ENCODE measurements around the gene PPP4R4. TPM values are rescaled to one million over a fixed set of nuclear protein-coding genes. Genes with fewer than 3 reads are reported as not detected.

The PPP4R4 gene
- total RNA-seq, 1 experiment from 2014 or later = 5.5 TPM

DNA sequence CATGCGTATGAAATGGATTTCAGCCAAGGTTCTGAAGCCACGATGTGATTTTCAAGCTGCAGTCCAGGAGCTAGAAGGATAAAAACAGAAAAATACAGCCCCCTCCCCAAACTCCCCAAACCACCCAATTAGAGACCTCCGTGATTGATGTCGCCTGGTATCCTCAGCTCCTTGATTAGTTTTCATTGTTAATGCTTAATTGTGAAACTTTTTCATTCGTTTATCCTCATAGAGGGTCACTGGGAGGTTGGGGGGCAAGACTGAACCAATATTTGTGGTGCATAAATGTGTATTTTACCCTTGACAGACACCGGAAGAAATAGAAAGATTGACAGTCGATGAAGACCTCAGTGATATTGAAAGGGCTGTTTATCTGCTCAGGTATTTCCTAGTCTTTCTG is 1.6 kb downstream of the PPP4R4 start:
- Histone ChIP-seq H3K36me3 (ENCODE audit: control insufficient read depth in 1 of 2, insufficient read depth in 2 of 2, low read length in 2 of 2) (no peaks in the 10 kb centered on the region), H3K9ac (ENCODE audit: low read length) (no peak overlapping the region), H3K9me2 (ENCODE audit: insufficient read depth) (no peaks in the 10 kb centered on the region), H3K4me1 (ENCODE audit: control insufficient read depth in 1 of 2, insufficient read depth in 2 of 2, low read length in 2 of 2) (peaks cover 3 to 22% of the 10 kb centered on the region in 2 experiments; a peak in 3 of 4 replicates), H3K27ac (ENCODE audit: low read depth, low read length) (no peak overlapping the region), H2AFZ (ENCODE audit: low read depth, low read length, poor library complexity, severe bottlenecking) (no peak overlapping the region), H3K4me3 (replicated peaks in 1 of 2; ENCODE audit: low read depth in 1 of 2, low read length in 2 of 2) (no peak overlapping the region), H3K79me2 (ENCODE audit: insufficient read depth, low read length) (no peaks in the 10 kb centered on the region), H4K20me1 (ENCODE audit: insufficient read depth) (no peaks in the 10 kb centered on the region), H3K27me3 (ENCODE audit: insufficient read depth, low read length) (no peaks in the 10 kb centered on the region), H3K9me3 (ENCODE audit: control insufficient read depth in 1 of 2, insufficient read depth in 1 of 2, low read depth in 1 of 2, low read length in 2 of 2) (no peaks in the 10 kb centered on the region), H3K4me2 (ENCODE audit: low read length) (peak overlapping the region; percentile 82; the same call in 1 of the 2 replicates)
- TF ChIP-seq JUND (IDR thresholded peaks at IDR 0.05) = no peak
- TF ChIP-seq SP1 (IDR thresholded peaks at IDR 0.05; ENCODE audit: low read depth) = no peak
- no peak for TF ChIP-seq POLR2A (IDR thresholded peaks at IDR 0.05; ENCODE audit: borderline replicate concordance, extremely low read depth, insufficient read depth, insufficient read length)
- TF ChIP-seq, protein P1, sequence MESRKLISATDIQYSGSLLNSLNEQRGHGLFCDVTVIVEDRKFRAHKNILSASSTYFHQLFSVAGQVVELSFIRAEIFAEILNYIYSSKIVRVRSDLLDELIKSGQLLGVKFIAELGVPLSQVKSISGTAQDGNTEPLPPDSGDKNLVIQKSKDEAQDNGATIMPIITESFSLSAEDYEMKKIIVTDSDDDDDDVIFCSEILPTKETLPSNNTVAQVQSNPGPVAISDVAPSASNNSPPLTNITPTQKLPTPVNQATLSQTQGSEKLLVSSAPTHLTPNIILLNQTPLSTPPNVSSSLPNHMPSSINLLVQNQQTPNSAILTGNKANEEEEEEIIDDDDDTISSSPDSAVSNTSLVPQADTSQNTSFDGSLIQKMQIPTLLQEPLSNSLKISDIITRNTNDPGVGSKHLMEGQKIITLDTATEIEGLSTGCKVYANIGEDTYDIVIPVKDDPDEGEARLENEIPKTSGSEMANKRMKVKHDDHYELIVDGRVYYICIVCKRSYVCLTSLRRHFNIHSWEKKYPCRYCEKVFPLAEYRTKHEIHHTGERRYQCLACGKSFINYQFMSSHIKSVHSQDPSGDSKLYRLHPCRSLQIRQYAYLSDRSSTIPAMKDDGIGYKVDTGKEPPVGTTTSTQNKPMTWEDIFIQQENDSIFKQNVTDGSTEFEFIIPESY (IDR thresholded peaks at IDR 0.05; ENCODE audit: extremely low read depth, insufficient replicate concordance, low read length) = no peak
- no peak for TF ChIP-seq ELF1 (IDR thresholded peaks at IDR 0.05; ENCODE audit: borderline replicate concordance, low read depth)
- TF ChIP-seq EZH2 (IDR thresholded peaks at IDR 0.05) = no peak
- no peak for TF ChIP-seq POLR2AphosphoS5 (IDR thresholded peaks at IDR 0.05; ENCODE audit: low read depth, low read length)
- TF ChIP-seq, protein P2, sequence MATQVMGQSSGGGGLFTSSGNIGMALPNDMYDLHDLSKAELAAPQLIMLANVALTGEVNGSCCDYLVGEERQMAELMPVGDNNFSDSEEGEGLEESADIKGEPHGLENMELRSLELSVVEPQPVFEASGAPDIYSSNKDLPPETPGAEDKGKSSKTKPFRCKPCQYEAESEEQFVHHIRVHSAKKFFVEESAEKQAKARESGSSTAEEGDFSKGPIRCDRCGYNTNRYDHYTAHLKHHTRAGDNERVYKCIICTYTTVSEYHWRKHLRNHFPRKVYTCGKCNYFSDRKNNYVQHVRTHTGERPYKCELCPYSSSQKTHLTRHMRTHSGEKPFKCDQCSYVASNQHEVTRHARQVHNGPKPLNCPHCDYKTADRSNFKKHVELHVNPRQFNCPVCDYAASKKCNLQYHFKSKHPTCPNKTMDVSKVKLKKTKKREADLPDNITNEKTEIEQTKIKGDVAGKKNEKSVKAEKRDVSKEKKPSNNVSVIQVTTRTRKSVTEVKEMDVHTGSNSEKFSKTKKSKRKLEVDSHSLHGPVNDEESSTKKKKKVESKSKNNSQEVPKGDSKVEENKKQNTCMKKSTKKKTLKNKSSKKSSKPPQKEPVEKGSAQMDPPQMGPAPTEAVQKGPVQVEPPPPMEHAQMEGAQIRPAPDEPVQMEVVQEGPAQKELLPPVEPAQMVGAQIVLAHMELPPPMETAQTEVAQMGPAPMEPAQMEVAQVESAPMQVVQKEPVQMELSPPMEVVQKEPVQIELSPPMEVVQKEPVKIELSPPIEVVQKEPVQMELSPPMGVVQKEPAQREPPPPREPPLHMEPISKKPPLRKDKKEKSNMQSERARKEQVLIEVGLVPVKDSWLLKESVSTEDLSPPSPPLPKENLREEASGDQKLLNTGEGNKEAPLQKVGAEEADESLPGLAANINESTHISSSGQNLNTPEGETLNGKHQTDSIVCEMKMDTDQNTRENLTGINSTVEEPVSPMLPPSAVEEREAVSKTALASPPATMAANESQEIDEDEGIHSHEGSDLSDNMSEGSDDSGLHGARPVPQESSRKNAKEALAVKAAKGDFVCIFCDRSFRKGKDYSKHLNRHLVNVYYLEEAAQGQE (IDR thresholded peaks at IDR 0.05; ENCODE audit: low read depth) = no peak
- no peak for TF ChIP-seq RAD21 (IDR thresholded peaks at IDR 0.05; ENCODE audit: low read depth)
- no peak for TF ChIP-seq YY1 (IDR thresholded peaks at IDR 0.05; ENCODE audit: extremely low read depth, insufficient replicate concordance, low read depth, low read length)
- TF ChIP-seq EZH2phosphoT487 (IDR thresholded peaks at IDR 0.05; ENCODE audit: borderline replicate concordance) = no peak
- no peak for TF ChIP-seq TCF7L2 (IDR thresholded peaks at IDR 0.05; ENCODE audit: borderline replicate concordance, extremely low read depth, insufficient read depth, insufficient read length)
- no peak for ATAC-seq
- intact Hi-C loops (cut with micrococcal nuclease) = no loop called here
- ChIA-PET RAD21 (ENCODE audit: low non-redundant PET in 1 of 2, low total read pairs in 2 of 2, uncharacterized antibody in 2 of 2, unreplicated experiment in 2 of 2) (interaction anchor here in 1 of 2 experiments (0.7 kb wide), 1 partner anchor 162 kb away, joined by 3 read pairs; no protein-coding TSS in a partner anchor), CTCF (no interaction called here), POLR2A (no interaction called here)
- no TSS peak for BruUV-seq (replicated peaks)
- DNase-seq (ENCODE audit: low read depth, low spot score) = no peak
